GM19025 (cell line): ENCODE measurements around the gene SH2D3C.

ENCODE experiments used
- ATAC-seq: cut with Tn5 transposase; IDR thresholded peaks from one replicate; pipeline ENCODE4 v1.9.1; 2021; ENCODE audit warnings: mild to moderate bottlenecking, low read depth, moderate library complexity; ENCODE audit not compliant: unreplicated experiment

Gene SH2D3C

GRCh38 chr9:127749090-127749787 is 29.2 kb downstream of the SH2D3C start:
- ATAC-seq = no peak

GRCh38 chr9:127746959-127747569 is 31.4 kb downstream of the SH2D3C start:
- no peak for ATAC-seq

GRCh38 chr9:127744398-127745110 is 33.9 kb downstream of the SH2D3C start:
- ATAC-seq = no peak

DNA sequence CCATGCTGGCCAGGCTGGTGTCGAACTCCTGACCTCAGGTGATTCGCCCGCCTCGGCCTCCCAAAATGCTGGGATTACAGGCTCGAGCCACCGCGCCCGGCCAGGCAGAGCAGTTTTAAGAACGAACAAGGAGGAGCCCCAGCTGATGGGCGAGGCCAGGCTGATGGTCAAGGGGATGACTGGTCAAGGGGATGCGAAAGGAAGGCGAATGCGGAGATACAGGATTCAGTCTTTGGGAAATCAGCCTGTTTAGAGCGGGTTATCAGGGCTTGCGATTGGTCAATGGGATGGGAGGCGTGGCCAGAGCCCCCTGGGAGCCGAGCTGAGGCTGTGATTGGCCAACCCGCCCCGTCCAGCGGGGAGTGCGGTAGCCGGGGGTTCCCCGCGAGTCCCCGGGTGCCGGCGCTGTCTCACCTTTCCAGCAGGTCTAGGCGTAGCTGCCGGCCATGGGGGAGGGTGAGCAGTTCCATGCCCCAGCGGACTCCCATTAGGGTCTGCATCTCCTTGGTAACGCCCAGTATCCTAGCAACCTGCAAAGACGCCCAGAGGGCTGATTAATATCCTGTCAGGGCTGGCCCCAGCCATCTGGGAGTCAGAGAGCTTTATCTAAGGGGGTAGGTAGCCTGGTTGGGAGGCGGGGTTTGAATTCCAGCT is 35.9 kb downstream of the SH2D3C start:
- ATAC-seq = no peak

GRCh38 chr9:127741831-127742434 is 36.5 kb downstream of the SH2D3C start:
- no peak for ATAC-seq

DNA sequence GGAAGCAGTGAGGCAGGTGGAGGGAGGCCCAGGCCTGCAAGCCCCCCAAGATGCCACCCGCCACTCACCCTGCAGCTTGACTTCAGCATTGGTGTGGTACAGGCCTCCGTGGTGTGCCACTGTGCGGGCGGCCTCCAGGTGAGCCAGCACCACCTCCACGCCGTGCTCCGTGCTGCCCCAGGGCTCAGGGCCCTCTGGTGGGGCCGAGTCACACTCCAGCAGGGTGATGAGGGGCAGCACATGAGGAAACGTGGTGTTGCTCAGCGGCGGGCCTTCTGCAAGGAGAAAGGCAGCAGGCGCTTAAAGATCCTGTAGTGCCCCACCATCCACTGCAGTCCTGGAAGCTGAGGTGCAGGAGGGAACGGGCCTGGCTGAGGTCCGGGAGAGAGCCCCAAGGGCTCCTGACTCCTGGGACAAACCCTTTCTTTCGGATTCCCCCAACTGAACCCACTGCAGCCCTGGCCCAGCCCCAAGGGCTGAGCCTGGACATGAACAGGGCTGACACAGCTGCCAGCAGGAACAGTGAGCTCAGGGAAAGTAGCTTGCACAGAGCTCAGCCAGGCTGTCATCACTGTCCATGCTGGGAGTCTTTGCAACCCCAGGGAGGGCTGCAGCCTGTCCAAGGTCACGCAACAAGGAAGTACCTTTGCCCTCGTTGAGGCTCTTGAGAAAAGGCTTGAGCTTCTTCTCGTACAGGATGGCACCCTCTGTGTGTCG is 38.7 kb downstream of the SH2D3C start:
- ATAC-seq = no peak

DNA sequence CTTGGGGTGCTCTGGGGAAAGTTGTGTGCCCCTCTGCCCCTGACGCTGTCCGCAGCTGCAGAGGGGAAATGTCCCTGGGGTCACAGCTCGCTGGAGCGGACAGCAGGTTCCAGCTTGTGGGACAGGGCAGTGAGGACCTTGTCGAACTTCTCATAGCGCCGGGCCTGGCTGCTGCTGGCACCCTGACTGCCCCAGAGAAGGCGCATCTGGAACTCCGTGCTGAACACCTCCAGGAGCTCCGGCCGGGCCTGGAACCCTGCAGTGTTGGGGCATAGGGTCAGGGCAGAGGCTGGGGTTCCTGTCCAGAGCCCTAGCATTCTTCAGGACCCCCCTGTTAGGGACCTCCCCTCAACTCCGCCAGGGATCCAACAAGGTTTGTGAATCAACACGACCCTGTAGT is 39.8 kb downstream of the SH2D3C start:
- ATAC-seq = no peak

DNA sequence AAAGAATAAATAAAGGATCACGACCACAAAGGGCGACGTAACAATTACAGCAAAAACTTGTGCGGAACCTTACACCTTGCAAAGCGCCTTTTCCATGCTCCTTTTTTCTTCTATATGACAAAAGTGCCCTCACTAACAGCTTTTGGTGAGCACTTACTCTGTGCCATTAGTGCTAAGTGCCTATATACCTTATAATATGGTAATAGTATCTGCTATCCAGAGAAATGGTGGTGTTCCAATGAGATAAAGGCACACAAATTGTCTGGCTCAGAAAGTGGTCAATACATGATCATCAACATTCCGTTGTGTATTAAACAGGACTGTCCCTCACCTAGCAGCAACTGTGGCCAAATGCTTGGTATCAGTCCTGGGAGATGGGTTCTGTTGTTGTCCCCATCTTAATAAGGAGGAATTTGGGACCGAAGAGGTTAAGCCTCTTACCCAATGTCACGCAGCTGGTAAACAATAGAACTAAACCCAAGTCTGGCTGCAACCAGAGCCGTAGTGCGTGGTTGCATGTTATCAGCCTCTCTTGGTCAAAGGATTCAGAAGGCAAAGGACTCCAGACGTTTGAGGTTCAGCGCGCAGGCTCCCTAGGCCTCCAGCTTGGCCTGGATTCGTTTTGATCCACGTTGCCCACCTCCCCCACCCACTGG is 42.8 kb downstream of the SH2D3C start:
- no peak for ATAC-seq

GRCh38 chr9:127734747-127735529 is 43.5 kb downstream of the SH2D3C start, which contains the start of gene TOR2A:
Gene TOR2A, minus strand, starts transcription at chr9:127735294. Its CDS starts 24 bp downstream, at chr9:127735270.
- ATAC-seq = peak; percentile 80

DNA sequence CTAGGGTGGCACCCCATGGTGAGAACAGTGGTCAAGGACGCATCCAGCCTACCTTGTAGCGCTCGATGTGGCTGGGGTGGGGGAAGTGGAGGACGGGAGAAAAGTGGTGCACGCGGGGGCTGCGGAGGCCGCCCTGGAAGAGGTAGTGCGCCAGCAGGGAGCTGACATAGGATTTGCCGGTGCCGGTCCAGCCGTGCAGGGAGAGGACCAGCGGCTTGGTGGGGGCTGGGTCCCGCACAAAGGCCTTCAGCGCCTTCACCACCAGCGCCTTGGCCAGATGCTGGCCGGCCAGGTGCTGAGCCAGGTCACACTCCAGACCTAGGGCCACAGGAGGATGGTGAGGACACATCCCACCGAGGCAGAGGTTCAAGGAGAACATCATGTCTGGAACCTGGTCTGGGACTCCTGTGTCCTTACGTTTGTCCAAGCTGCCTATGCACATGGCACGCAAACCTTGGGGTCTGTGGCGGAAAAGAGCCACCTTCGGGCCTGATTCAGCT is 44.2 kb downstream of the SH2D3C start:
- no peak for ATAC-seq

- no peak for ATAC-seq
Observed at GRCh38 chr9:127733614-127734013, 44.9 kb downstream of the SH2D3C start.

- no peak for ATAC-seq
Observed at GRCh38 chr9:127732444-127732843, 46.0 kb downstream of the SH2D3C start.

GRCh38 chr9:127731938-127732337 is 46.5 kb downstream of the SH2D3C start:
- no peak for ATAC-seq

- ATAC-seq = no peak
Observed at GRCh38 chr9:127730799-127731410, 47.6 kb downstream of the SH2D3C start.

GRCh38 chr9:127730262-127730661 is 48.2 kb downstream of the SH2D3C start:
- ATAC-seq = no peak

DNA sequence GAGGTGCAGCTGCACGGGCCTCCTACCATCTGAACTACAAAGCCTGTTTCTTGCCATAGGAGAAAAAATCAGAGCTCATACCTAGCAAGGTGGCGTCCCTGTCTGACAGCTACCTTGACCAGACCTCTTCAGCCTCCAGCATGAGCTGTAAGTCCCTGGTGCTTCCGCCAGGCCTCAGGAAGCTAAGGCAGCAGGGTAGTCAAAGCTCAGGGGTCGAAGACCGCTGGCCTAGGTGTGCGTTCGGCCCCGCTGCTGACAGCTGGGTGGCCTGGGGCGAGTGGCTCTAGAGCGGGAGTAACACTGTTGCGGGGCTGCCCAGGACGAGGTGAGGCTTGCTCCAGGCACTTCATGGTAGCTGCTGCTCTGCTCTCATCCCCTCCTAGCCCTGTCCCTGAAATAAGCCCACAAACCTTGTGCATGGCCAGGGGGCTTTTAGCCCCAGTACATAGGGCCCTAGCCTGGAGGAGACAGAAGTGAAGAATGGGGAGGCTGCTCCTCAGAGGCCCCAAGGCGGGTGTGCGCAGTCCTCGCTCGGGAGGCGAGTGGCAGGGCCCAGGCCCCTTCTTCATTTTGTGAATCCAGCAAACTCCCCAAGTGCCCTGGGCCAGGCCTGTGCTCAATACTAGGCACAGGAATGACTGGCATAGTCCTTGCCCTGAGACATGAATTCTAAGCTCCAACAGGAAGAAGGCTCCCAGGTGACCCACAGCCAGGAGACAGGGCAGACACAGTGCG is 48.8 kb downstream of the SH2D3C start:
- no peak for ATAC-seq

DNA sequence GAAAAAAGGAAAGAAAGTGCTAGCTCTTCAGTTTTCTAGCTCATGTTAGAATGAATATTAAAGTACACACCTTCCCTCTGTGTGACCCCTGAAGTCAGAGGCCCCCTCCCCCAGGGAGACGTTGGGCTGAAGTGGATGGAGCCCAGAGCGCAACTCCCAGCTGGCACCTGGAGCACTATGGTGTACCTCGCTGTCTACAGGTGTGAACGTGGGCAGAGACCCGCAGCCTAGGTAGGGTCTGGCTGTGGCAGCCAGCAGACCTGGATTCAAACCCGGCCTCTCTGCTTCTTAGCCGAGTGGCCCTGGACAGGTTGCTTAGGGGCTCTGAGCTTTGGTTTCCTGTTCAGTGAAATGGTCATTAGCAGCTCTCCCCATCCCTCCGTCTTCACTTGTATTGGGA is 49.7 kb downstream of the SH2D3C start:
- no peak for ATAC-seq

DNA sequence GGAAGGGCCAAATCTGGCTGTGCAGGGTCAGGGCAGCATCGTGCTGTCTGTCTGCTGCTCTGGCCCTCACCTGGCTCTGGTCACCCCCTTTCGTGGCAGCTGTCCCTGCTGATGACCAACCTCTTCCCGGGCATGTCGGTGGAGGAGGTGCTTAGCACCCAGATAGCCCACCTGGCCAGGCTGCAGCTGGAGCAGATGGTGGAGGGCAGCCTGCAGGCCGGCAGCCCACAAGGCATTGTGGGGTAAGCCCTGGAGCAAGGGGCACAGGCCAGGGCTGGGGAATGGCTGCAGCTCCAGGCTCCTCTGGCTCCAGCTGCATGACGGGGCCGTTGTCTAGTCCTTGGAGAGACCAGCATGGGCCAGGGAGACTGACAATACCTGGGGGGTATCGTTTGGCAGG is 51.6 kb downstream of the SH2D3C start:
- no peak for ATAC-seq
